Keratinocyte (primary cell): ENCODE results near the gene ZNF586. TPM values are rescaled to one million over a fixed set of nuclear protein-coding genes. Genes with fewer than 3 reads are reported as not detected.
"Not testable (repeated sequence)": the region's sequence is repeated elsewhere in the genome, so short reads cannot be mapped to it uniquely, and the experiment has no call there.

ENCODE experiments used
- DNase-seq: peaks from one replicate; pipeline ENCODE4 v3.0.0-alpha.2; 2011; ENCODE audit warnings: low read depth, missing footprints, low spot score
- FAIRE-seq: peaks from 2 replicates; lab custom pipeline; 2011; peaks lifted over from hg19 to GRCh38; lab: Jason Lieb, UNC
- H2AFZ ChIP-seq: 2 replicates; pipeline ENCODE4 v1.6.0; 2012; ENCODE audit warnings: low read length, control low read depth, inconsistent platforms; ENCODE audit not compliant: control insufficient read depth
- H3K27ac ChIP-seq: 2 replicates; pipeline ENCODE4 v1.5.1; 2011; ENCODE audit warnings: low read length; ENCODE audit not compliant: control insufficient read depth, insufficient read depth
- H3K27me3 ChIP-seq: 3 replicates; pipeline ENCODE4 v1.6.0; 2011; ENCODE audit warnings: low read length; ENCODE audit not compliant: control insufficient read depth, insufficient read depth; ENCODE audit errors: extremely low read depth
- H3K36me3 ChIP-seq, 2 experiments: 2 replicates in 1 of 2; 3 replicates in 1 of 2; pipeline ENCODE4 v1.5.1; 2011; ENCODE audit warnings: low read length in 2 of 2, mild to moderate bottlenecking in 1 of 2; ENCODE audit not compliant: control insufficient read depth in 2 of 2, insufficient read depth in 2 of 2; ENCODE audit errors: extremely low read depth in 1 of 2
- H3K4me1 ChIP-seq: 3 replicates; pipeline ENCODE4 v1.5.1; 2011; ENCODE audit warnings: low read length; ENCODE audit not compliant: control insufficient read depth, insufficient read depth; ENCODE audit errors: extremely low read depth
- H3K4me2 ChIP-seq: 3 replicates; pipeline ENCODE4 v1.6.0; 2011; ENCODE audit warnings: low read depth, low read length; ENCODE audit not compliant: control insufficient read depth, insufficient read depth; ENCODE audit errors: extremely low read depth
- H3K4me3 ChIP-seq, 3 experiments: fragments of 200-600 bp in 1 of 3; sonication (generic) in 1 of 3; 2 replicates in 2 of 3; 3 replicates in 1 of 3; pipeline ENCODE4 v1.5.1; 2011 to 2016; ENCODE audit warnings: low read length in 3 of 3, mild to moderate bottlenecking in 3 of 3, control low read depth in 2 of 3, inconsistent platforms in 1 of 3, low read depth in 1 of 3, mixed read lengths in 1 of 3, mixed run types in 1 of 3, moderate library complexity in 1 of 3; ENCODE audit not compliant: control insufficient read depth in 2 of 3, insufficient read depth in 2 of 3; ENCODE audit errors: extremely low read depth in 1 of 3
- H3K79me2 ChIP-seq: 2 replicates; pipeline ENCODE4 v1.6.0; 2012; ENCODE audit warnings: low read length; ENCODE audit not compliant: control insufficient read depth, insufficient read depth
- H3K9ac ChIP-seq: 3 replicates; pipeline ENCODE4 v1.6.0; 2011; ENCODE audit warnings: low read length; ENCODE audit not compliant: control insufficient read depth, insufficient read depth; ENCODE audit errors: extremely low read depth
- H3K9me1 ChIP-seq: 3 replicates; pipeline ENCODE4 v1.6.0; 2011; ENCODE audit warnings: low read length; ENCODE audit not compliant: control insufficient read depth, insufficient read depth; ENCODE audit errors: extremely low read depth
- H3K9me3 ChIP-seq: 2 replicates; pipeline ENCODE4 v1.5.1; 2012; ENCODE audit warnings: low read depth, low read length; ENCODE audit not compliant: control insufficient read depth
- H4K20me1 ChIP-seq: 3 replicates; pipeline ENCODE4 v1.6.0; 2011; ENCODE audit warnings: low read length; ENCODE audit not compliant: control insufficient read depth, insufficient read depth; ENCODE audit errors: extremely low read depth
- EZH2 ChIP-seq: IDR thresholded peaks from one replicate; pipeline ENCODE4 v1.6.1; 2012; ENCODE audit warnings: inconsistent platforms, mild to moderate bottlenecking, low read length, moderate library complexity
- dilution Hi-C: fragments of 300-500 bp; cut with MboI; formaldehyde crosslinking; loops from one replicate; pipeline ENCODE4 v1.7.0; 2020; ENCODE audit warnings: low sequenced_read_pairs; ENCODE audit not compliant: extremely low pct_ligation_motif_present
- polyA plus RNA-seq, 5 experiments: library from polyadenylated mRNA; depleted of rRNA in 3 of 5; stranded (reverse) in 3 of 5; stranded (forward) in 1 of 5; unstranded in 1 of 5; fragments of >200 nt; gene quantifications; 1 replicate in 1 of 5; 2 replicates in 3 of 5; 3 replicates in 1 of 5; pipeline versions ENCODE4 v1.2.1 to v1.2.3, GENCODE V29; 2011 to 2012; ENCODE audit warnings: missing spikeins in 2 of 5, low read depth in 1 of 5, low replicate concordance in 1 of 5
- TF ChIP-seq, protein P1 (sequence below), 3 experiments: IDR thresholded peaks in 1 of 3; conservative IDR thresholded peaks in 1 of 3; optimal IDR thresholded peaks in 1 of 3; 2 replicates in 2 of 3; 3 replicates in 1 of 3; pipeline versions ENCODE3 to v1.5.1; 2011; ENCODE audit warnings: low read length in 3 of 3, mild to moderate bottlenecking in 3 of 3, moderate library complexity in 2 of 3, control low read depth in 1 of 3, inconsistent platforms in 1 of 3; ENCODE audit not compliant: insufficient read depth in 2 of 3; ENCODE audit errors: extremely low read depth in 1 of 3

Gene ZNF586
- polyA plus RNA-seq, 1 donor (not counting 4 experiments of a cell fraction or from before 2014, with no cell fraction given) = 9.6 TPM

- H4K20me1 ChIP-seq = no peaks in the 10 kb centered on the region
- no peaks in the 10 kb centered on the region for H3K9me3 ChIP-seq
- H3K27ac ChIP-seq = no peak overlapping the region
- dilution Hi-C loops = no loop called here
- H3K9ac ChIP-seq = no peak overlapping the region
- no peak overlapping the region for H3K4me3 ChIP-seq
- no peaks in the 10 kb centered on the region for H3K27me3 ChIP-seq
- no peak overlapping the region for H3K4me2 ChIP-seq
- peaks cover 9% of the 10 kb centered on the region in 2 experiments for H3K36me3 ChIP-seq
- no peaks in the 10 kb centered on the region for H3K4me1 ChIP-seq
- H3K79me2 ChIP-seq = peaks cover 30% of the 10 kb centered on the region
- H3K9me1 ChIP-seq = no peaks in the 10 kb centered on the region
- H2AFZ ChIP-seq = no peak overlapping the region
- TF ChIP-seq, protein P1, sequence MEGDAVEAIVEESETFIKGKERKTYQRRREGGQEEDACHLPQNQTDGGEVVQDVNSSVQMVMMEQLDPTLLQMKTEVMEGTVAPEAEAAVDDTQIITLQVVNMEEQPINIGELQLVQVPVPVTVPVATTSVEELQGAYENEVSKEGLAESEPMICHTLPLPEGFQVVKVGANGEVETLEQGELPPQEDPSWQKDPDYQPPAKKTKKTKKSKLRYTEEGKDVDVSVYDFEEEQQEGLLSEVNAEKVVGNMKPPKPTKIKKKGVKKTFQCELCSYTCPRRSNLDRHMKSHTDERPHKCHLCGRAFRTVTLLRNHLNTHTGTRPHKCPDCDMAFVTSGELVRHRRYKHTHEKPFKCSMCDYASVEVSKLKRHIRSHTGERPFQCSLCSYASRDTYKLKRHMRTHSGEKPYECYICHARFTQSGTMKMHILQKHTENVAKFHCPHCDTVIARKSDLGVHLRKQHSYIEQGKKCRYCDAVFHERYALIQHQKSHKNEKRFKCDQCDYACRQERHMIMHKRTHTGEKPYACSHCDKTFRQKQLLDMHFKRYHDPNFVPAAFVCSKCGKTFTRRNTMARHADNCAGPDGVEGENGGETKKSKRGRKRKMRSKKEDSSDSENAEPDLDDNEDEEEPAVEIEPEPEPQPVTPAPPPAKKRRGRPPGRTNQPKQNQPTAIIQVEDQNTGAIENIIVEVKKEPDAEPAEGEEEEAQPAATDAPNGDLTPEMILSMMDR (optimal IDR thresholded peaks at IDR 0.05 in 1 of 3, IDR thresholded peaks at IDR 0.05 in 1 of 3, conservative IDR thresholded peaks at IDR 0.05 in 1 of 3; ENCODE audit: extremely low read depth in 1 of 3, insufficient read depth in 2 of 3, low read length in 3 of 3) = no peak
- TF ChIP-seq EZH2 = no peak
- DNase-seq = no peak
- peak; percentile 48 for FAIRE-seq
These were observed 18.7 kb downstream of the ZNF586 start for GRCh38 chr19:57788114-57788692.

DNA sequence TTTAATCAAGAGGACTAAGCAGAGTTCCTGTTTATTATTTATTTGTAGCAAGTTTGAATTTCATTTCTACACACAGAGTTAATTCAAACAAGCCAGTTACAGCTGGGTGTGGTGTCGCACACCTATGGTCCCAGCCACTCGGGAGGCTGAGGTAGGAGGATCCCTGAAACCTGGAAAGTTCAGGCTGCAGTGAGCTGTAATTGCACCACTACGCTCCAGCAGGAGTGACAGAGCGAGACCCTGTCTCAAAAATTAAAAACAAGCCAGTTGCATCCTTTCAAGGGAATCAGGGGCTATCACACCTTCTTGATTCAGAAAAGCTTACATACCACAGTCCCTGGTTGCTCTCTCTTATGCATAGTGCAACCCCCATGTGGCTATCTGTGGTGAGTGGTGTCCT is 19.8 kb downstream of the ZNF586 start:
- no peak overlapping the region for H3K4me2 ChIP-seq
- TF ChIP-seq, protein P1 (optimal IDR thresholded peaks at IDR 0.05 in 1 of 3, IDR thresholded peaks at IDR 0.05 in 1 of 3, conservative IDR thresholded peaks at IDR 0.05 in 1 of 3; ENCODE audit: extremely low read depth in 1 of 3, insufficient read depth in 2 of 3, low read length in 3 of 3) = no peak
- no peak for TF ChIP-seq EZH2
- no peaks in the 10 kb centered on the region for H3K4me1 ChIP-seq
- no peak overlapping the region for H3K4me3 ChIP-seq
- no peak for DNase-seq
- H3K27me3 ChIP-seq = no peaks in the 10 kb centered on the region
- H3K36me3 ChIP-seq = peaks cover 9% of the 10 kb centered on the region in 2 experiments
- no peaks in the 10 kb centered on the region for H4K20me1 ChIP-seq
- no peaks in the 10 kb centered on the region for H3K9me1 ChIP-seq
- H3K9me3 ChIP-seq = no peaks in the 10 kb centered on the region
- FAIRE-seq = no peak
- no peak overlapping the region for H3K9ac ChIP-seq
- H3K79me2 ChIP-seq = peaks cover 32% of the 10 kb centered on the region
- no peak overlapping the region for H2AFZ ChIP-seq
- dilution Hi-C loops = no loop called here
- H3K27ac ChIP-seq = no peak overlapping the region

DNA sequence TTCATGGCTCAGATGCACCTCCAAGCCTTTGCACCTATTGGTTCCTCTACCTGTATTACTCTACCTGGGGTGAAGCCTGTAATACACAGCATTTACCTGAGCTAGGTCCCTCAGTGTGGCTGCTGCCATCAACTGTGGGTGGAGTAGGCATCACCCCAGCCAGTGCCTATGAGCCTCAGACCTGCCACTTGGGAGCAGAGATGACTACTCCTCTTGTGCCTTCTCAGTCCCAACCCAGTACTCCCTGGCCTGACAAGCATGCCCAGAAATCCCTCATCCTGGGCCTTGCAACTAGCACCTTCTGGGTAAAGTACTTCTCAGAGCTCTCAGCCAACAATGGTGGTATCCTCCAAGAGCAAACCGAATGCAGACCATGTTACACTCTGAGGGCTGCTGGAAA is 27.1 kb downstream of the ZNF586 start:
- H3K9me1 ChIP-seq, dilution Hi-C loops, DNase-seq, H3K9me3 ChIP-seq, H3K4me2 ChIP-seq, H4K20me1 ChIP-seq, H3K9ac ChIP-seq, H3K27ac ChIP-seq, H3K27me3 ChIP-seq, H3K36me3 ChIP-seq, H2AFZ ChIP-seq, H3K4me3 ChIP-seq: not testable (repeated sequence)
- Histone ChIP-seq H3K4me1 (peaks cover 30% of the 10 kb centered on the region), H3K79me2 (peaks cover 16% of the 10 kb centered on the region)
- peak; percentile 87 for FAIRE-seq
